Neural progenitor cell (in vitro differentiated cells): ENCODE measurements around the gene LAMC1.

Experiments
- CTCF ChIP-seq: fragments of 200-600 bp; sonication (generic); IDR thresholded peaks from 2 replicates; pipeline ENCODE4 v1.5.1; 2017; ENCODE audit warnings: antibody characterized with exemption, mild to moderate bottlenecking
- EZH2 ChIP-seq: fragments of 200-600 bp; sonication (generic); IDR thresholded peaks from 2 replicates; pipeline ENCODE4 v1.6.1; 2017; ENCODE audit warnings: antibody characterized with exemption, mild to moderate bottlenecking, moderate library complexity
- EZH2phosphoT487 ChIP-seq: fragments of 200-600 bp; sonication (generic); IDR thresholded peaks from 2 replicates; pipeline ENCODE4 v1.6.1; 2017; ENCODE audit warnings: antibody characterized with exemption

GRCh38 chr1:183025782-183026774 is 2.9 kb downstream of the LAMC1 start:
- TF ChIP-seq EZH2 (no peak), CTCF (no peak), EZH2phosphoT487 (no peak)
